GM19324 (cell line): ENCODE measurements around the gene ETS1.

ENCODE experiments used
- ATAC-seq: cut with Tn5 transposase; IDR thresholded peaks from one replicate; pipeline ENCODE4 v1.9.1; 2021; ENCODE audit warnings: mild to moderate bottlenecking, moderate library complexity; ENCODE audit not compliant: unreplicated experiment, low FRiP score

The ETS1 gene

GRCh38 chr11:128619540-128620308 is 32.4 kb upstream of the ETS1 start:
- no peak for ATAC-seq

DNA sequence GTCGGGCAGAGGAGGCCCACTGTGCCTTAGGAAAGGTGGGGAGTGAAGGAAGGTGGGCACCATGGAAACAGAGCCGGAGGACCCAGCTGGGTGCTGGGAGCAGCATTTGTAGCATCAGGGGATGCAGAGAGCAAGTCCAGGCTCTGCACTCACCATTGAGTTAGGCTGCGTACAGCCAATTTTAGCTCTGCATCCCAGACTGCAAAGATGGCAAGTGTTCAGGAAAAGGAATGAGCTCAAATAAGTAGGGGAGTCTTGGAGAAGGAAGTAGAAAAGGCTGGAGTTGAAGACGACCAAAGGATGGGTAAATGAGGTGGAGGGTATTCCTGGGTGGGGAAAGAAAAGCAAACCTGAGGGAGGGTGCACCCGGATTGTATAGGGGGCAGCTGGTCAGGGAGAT is 31.6 kb upstream of the ETS1 start:
- no peak for ATAC-seq

DNA sequence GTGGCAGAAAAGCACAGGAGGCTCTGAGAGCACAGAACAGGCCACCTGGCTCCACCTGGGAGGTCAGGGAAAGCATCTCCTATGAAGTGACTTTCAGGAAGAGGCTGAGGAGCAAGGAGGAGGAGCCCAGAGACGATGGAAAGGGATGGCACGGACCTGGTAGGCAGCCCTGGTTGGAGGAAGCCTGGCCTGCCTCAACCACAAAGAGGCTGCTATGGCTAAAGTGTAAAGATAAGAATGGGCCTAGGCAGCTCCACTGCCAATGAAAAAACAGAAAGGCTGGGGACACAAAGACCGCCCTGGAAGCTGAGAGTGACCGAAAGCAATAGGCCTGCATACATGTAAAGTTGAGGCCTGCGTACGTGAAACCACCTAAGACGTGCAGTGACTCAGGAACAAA is 31.2 kb upstream of the ETS1 start:
- no peak for ATAC-seq

GRCh38 chr11:128616161-128616560 is 28.8 kb upstream of the ETS1 start:
- no peak for ATAC-seq

DNA sequence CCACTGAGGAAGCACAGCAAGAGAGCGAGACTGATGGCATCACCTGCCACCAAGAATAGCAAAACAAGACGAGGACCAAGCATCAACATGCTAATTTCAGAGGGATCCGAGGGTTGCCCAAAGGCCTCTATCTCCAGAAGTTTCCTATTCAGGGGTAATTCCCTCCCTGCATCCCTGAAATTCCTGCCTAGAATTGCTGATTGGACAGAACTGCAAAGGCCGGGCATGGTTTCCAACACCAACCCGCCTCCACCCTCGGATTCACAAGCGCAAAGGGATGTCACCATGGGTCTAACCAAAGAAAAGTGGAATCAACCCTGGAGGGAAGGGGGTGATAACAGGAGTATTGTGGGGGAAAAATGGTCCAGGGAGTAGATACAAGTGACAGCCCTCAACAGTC is 28.3 kb upstream of the ETS1 start:
- no peak for ATAC-seq

DNA sequence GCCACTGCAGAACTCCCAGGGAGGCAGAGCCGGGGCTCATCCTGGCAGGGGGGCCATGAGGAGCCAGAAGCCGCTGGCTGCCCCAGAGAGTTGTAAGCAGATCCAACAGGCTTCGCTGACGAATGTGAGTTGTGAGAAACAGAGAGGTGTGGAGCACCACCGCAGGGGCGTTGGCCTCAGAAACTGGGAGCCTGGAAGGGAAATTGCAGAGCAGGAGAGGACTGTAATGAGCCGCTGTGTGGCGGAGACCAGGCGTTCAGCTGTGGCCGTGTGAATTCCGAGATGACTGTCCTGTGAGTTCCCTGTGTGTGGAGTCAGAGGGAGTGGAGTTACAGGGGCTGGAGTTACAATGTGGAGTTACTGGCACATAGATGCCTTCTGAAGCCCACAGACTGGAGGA is 27.7 kb upstream of the ETS1 start:
- ATAC-seq: no peak

- no peak for ATAC-seq
Observed at GRCh38 chr11:128614026-128614425, 26.7 kb upstream of the ETS1 start.

GRCh38 chr11:128613300-128613995 is 26.1 kb upstream of the ETS1 start:
- ATAC-seq: no peak

DNA sequence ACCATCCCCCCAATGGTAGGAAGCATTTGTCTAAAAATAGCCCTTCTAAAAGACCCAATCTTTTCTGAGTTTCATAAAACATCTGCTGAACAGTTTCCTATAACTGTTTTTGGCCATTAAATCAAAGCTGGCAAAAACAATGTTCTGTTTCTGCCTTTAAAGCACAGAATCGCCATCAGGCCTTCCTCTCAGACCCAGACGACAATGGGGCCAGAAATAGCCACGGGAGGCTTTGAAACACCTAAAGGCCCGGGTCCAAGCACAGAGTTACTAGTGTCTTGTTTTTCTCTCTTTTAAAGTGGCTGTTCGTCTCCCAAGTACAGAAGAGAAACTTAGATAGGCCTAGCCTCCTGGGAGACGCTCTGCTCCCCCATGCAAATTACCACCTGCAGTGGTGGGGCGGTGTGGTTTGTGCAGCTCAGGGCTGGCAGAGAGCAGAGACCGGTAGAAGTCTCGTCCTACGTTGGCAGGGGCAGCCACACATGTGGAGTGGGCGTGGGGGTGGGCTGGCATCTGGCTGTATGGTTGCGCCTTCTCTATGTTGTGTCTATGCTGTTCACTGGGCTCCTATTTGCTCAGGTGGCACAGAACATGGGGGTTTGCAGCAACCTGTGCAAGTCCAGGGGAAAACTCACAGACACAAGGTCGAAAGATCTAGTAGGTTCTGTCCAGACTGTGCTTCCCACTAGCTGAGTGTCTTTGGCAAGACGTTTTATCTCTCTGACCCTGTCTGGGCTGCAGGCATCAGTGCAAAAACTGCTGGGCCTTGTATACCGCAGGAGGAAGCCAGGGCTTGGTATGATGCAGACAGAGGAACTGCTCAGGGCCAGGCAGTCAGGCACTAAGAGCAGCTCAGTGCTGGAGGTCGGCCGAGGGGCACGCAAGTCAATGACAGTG is 23.6 kb upstream of the ETS1 start:
- peak; percentile 96 for ATAC-seq

DNA sequence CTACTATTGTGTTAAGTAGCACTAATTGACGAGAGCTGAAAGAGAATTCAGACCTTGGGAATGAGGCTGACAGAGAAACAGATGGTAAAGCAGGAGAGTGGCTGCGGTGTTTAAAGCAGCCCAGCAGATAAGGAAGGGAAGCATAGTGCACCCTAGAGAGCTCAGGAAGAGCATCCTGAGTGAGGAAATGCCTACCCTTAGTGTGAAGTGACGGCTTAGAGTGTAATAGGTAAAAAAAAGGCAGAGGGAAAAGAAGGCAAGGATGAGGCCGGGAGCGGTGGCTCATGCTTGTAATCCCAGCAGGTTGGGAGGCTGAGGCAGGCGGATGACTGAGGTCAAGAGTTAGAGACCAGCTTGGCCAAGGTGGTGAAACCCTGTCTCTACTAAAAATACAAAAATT is 22.4 kb upstream of the ETS1 start:
- no peak for ATAC-seq

GRCh38 chr11:128608746-128609407 is 21.5 kb upstream of the ETS1 start:
- no peak for ATAC-seq

- ATAC-seq: no peak
Observed at GRCh38 chr11:128607819-128608218, 20.5 kb upstream of the ETS1 start.

GRCh38 chr11:128604723-128605122 is 17.4 kb upstream of the ETS1 start:
- no peak for ATAC-seq

DNA sequence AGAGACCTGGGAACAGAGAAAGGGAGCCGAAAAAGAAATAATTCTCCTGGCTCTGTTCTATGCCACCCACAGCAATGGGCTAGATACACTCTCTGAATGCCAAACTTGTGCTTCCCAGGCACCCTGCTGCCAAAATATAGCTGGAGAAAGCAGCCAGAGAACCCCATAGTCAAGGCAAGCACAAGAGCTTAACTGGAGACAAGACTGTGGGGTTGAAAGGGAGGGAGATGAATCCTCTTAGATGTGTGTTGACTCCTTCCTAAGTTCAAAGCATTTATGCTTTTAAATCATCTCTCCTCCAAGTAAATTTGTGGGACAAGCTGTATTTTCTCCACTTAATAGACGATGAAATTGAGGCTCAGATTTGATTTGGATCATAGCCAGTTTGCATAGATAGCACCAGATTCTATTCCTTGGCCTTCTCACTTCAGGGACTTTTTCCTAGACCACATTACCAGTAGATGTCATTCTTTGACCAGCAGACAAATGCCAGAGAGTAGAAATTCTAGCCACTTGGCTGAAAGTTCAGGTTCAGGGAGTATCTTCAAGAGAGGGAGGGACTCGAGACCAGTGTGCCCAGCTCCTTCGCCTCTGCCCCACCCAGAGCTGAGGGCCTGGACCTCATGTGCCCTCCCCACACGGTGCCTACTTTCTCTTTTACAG is 16.5 kb upstream of the ETS1 start:
- ATAC-seq: no peak

- ATAC-seq: no peak
Observed at GRCh38 chr11:128603003-128603696, 15.8 kb upstream of the ETS1 start.

GRCh38 chr11:128599729-128600128 is 12.4 kb upstream of the ETS1 start:
- ATAC-seq: no peak

DNA sequence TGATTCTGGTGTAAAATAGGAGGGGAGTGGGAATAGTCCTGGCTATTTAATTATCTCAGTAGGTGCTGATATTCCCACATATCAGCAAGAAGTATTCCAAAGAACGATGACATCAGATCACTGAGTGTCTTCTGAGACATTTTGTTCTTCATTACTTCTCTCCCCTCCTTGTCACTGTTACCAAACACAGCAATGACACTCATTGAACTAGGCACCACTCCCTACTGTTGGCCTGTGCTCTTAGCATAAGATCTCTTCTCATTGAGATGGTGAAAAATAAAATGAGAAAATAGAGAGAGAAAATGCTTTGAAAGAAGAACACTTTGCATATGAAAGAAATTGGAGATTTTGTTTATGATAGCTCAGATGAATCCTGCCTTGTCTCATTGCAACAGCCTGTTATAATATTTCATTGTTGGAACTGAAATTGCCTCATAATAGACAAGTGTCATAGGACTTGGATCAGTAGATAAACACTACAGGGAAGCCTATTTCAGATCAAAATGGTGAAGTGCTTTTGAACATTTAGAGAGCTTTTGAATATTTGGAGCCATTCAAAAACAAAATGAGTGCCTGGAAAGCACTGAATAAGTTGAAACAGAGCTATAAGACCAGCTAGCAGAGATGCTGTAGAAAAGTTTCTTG is 11.3 kb upstream of the ETS1 start:
- no peak for ATAC-seq

DNA sequence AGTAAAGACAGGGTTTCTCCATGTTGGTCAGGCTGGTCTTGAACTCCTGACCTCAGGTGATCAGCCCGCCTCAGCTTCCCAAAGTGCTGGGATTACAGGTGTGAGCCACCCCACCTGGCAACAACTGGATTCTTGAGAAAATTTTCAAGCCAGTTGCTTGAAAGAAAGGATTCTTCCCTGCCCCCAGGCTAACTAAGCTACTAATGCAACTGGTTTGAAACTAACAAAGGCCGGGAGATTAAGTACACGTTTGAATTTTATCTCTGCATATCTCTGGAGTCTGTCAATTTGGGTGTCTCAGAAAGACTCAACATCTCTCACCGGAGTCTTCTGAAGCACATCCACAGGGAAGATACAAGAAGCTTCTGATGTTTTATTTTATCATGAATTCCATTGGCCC is 10.7 kb upstream of the ETS1 start:
- no peak for ATAC-seq

GRCh38 chr11:128597209-128597608 is 9.9 kb upstream of the ETS1 start:
- no peak for ATAC-seq
